Activated CD4-positive, CD25-positive, alpha-beta regulatory T cell treated with anti-CD3 and anti-CD28 coated beads, Interleukin-2, amount 50 U/mL, for 72 hours (primary cell): ENCODE data around the gene CCBE1.

Source experiments
- DNase-seq: peaks from one replicate; pipeline ENCODE4 v3.0.0; 2021

The CCBE1 gene

GRCh38 chr18:59565957-59566356 is 131.3 kb downstream of the CCBE1 start:
- DNase-seq, result no peak

- no peak for DNase-seq
Measured at GRCh38 chr18:59564561-59564960, 132.7 kb downstream of the CCBE1 start.

- no peak for DNase-seq
Measured at GRCh38 chr18:59563176-59563785, 133.9 kb downstream of the CCBE1 start.

- no peak for DNase-seq
Measured at GRCh38 chr18:59562751-59563150, 134.5 kb downstream of the CCBE1 start.

GRCh38 chr18:59561612-59562011 is 135.6 kb downstream of the CCBE1 start:
- no peak for DNase-seq

DNA sequence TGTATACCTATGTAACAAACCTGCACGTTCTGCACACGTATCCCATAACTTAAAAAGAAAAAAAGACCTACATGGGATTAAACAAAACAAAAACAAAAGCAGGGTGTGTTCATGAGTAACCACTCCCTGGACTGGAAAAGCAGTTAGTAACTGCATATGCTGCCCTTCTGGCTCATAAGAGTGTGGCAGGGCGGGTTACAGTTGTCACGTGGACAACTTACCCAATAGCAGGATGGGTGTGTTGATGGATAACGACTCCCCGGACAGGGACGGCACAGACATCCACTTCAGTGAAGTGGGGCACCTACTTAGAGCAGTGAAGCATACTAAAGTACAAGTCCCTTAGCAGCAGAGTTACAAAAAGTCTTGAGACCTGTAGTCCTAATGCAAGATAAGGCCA is 136.7 kb downstream of the CCBE1 start:
- no peak for DNase-seq

DNA sequence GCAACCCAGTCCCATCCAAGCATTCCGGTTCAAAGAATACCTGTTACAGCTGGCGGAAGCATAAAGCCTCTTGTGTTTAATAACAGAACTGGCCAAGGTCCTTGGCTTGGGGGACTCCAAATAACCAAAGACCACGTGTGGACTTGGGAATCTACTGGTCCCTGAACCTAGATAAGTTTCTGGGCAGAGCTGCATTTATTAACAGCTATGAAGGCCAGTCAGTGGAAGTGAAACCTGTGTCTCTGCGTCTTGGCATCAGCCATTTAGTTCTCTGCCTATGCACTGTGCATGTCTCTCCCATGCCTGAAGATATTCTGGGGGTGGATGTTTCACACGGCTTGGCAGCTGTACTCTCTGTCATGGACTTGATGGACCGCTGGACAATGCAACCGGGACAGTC is 137.7 kb downstream of the CCBE1 start:
- DNase-seq, result no peak

DNA sequence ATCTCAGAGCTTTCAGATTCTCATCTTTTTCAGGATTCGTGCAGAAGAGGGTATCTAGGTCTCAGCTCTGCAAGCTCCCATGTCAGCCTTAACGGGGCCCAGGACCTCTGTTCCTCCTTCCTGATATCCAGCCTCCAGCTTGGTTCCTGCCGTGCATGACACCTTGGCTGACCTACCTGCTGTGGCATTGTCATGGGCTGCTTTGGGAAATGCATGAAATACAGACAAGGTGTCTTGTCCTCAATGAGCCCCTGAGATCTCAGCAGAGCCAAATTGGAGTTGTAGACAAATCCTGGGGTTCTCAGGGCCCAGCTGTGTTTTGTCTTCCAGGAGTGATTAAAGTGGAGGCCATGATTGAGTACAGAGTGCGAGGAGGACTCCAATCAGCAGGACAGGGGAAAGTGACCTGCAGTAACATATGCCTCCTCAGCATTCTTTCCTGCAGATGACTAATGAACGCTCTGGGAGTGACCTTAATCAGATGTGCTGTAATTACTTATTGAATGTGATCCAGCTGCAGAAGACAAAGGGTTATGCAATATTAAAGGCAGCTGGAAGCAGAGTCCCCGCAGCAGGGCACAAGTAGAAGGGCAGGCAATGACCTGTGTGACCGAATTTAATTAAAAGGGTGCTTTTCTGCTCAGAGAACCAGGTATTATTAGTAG is 141.1 kb downstream of the CCBE1 start:
- DNase-seq, result no peak

DNA sequence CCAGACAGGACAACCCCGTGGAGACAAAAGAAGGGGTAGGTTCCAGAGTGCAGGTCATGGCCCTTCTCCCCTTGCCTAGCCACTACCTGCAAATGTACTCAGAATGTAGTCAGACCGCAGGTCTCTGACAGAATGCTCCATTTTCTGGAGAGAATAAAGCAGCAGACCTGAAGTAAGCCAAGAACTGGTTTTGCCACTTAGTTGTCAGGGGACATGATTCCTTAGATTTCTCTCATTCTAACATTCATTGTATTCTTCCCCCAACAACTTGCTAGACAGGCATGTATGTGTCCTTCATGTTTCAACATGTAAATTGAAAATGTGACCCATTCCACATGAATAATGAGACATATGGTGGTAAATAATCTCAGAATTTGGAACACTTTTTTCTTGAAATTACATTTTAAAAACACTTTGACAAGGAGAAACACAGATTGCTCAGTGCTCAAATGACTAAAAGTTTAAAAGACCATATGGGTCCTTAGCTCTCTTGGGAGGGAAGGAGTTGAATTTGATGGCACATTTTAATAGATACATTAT is 142.4 kb downstream of the CCBE1 start:
- no peak for DNase-seq

- DNase-seq, result no peak
Measured at GRCh38 chr18:59553273-59553870, 143.9 kb downstream of the CCBE1 start.

GRCh38 chr18:59551902-59552635 is 145.2 kb downstream of the CCBE1 start:
- DNase-seq, result no peak

DNA sequence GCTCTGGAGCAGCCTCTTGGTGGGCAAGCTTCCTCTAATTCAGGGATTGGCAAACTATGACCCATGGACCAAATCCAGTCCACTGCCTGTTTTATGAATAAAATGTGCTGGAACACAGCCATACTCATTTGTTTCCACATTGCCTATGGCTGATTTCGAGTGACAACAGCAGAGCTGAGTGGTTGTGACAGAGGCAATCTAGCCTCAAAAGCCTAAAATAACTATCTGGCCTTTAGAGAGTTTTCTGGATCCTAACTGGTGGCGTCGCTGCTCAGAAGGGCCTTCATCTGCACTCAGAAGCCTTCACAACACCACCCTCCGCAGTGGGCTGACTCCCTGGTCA is 147.1 kb downstream of the CCBE1 start:
- no peak for DNase-seq

GRCh38 chr18:59549503-59550173 is 147.6 kb downstream of the CCBE1 start:
- DNase-seq, result no peak

- DNase-seq, result no peak
Measured at GRCh38 chr18:59547581-59548182, 149.5 kb downstream of the CCBE1 start.

GRCh38 chr18:59546188-59546587 is 151.0 kb downstream of the CCBE1 start:
- DNase-seq, result no peak

DNA sequence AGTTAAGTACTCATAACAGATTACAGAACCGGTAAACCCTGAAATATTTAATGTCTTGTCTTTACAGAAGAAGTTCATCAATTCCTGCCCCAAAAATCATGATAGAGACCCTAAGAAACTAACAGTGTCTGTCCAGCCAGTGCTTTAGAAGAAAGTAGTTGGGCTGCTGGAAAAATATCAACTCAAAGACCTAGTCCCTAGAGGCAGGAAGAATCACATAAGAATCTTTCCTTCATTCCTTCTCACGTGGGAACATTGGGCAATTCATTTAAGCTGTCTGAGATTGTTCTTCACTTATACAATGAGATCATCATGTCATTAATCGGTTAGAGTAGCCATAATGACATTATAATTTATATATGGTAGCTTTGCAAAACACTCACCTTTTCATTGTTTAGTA is 156.4 kb downstream of the CCBE1 start:
- DNase-seq, result no peak

- DNase-seq, result no peak
Measured at GRCh38 chr18:59540346-59540745, 156.9 kb downstream of the CCBE1 start.

DNA sequence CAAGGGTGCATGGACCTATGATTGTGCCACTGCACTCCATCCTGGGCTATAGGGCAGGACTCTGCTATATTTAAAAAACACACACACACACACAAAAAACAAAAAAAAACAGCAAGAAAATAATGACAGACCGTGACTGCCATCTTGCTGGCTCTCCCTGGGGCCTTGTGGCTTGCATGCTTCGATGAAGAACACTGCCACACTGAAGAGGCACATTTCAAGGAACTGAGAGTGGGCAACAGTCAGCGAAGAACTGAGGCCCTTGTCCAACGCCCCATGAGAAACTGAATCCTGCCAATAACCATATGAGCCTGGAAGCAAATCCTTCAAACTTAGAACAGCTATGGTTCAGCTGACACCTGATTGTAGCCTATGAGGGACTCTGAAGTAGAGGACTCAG is 158.1 kb downstream of the CCBE1 start:
- DNase-seq, result no peak

- no peak for DNase-seq
Measured at GRCh38 chr18:59537579-59537978, 159.6 kb downstream of the CCBE1 start.

GRCh38 chr18:59536166-59536565 is 161.1 kb downstream of the CCBE1 start:
- DNase-seq, result no peak

- no peak for DNase-seq
Measured at GRCh38 chr18:59535055-59535454, 162.2 kb downstream of the CCBE1 start.

- DNase-seq, result no peak
Measured at GRCh38 chr18:59528866-59529265, 168.4 kb downstream of the CCBE1 start.
